DND-41 (cell line): ENCODE results near the gene VPS37C.

ENCODE experiments used
- ATAC-seq: fragments of 200-7000 bp; cut with Tn5 transposase; 3 replicates; pipeline ENCODE4 v1.9.1; 2021; ENCODE audit warnings: low read depth; ENCODE audit not compliant: insufficient read depth
- DNase-seq: peaks from one replicate; pipeline ENCODE4 v3.0.0-alpha.2; 2020
- H2AFZ ChIP-seq: 2 replicates; pipeline ENCODE4 v1.6.0; 2012; ENCODE audit warnings: low read depth, low read length
- H3K27ac ChIP-seq: 2 replicates; pipeline ENCODE4 v1.5.1; 2012; ENCODE audit warnings: low read length, inconsistent platforms
- H3K27me3 ChIP-seq: fragments of 200-600 bp; sonication (generic); 2 replicates; pipeline ENCODE4 v1.6.0; 2012; ENCODE audit warnings: low read length, mild to moderate bottlenecking, inconsistent platforms; ENCODE audit not compliant: insufficient read depth, poor library complexity
- H3K36me3 ChIP-seq: 2 replicates; pipeline ENCODE4 v1.5.1; 2012; ENCODE audit warnings: low read length, inconsistent platforms; ENCODE audit not compliant: insufficient read depth
- H3K4me1 ChIP-seq: 2 replicates; pipeline ENCODE4 v1.5.1; 2012; ENCODE audit warnings: mild to moderate bottlenecking, low read length; ENCODE audit not compliant: insufficient read depth
- H3K4me2 ChIP-seq: 2 replicates; pipeline ENCODE4 v1.6.0; 2012; ENCODE audit warnings: mild to moderate bottlenecking, moderate library complexity, low read length, inconsistent platforms; ENCODE audit not compliant: insufficient read depth
- H3K4me3 ChIP-seq, 2 experiments: fragments of 200-600 bp in 1 of 2; shearing (Covaris generic) in 1 of 2; 2 replicates each; pipeline ENCODE4 v1.5.1; 2012 to 2016; ENCODE audit warnings: inconsistent platforms in 2 of 2, low read length in 2 of 2, mild to moderate bottlenecking in 2 of 2, low read depth in 1 of 2, moderate library complexity in 1 of 2
- H3K79me2 ChIP-seq: 2 replicates; pipeline ENCODE4 v1.6.0; 2012; ENCODE audit warnings: low read length, inconsistent platforms; ENCODE audit not compliant: insufficient read depth
- H3K9ac ChIP-seq: 2 replicates; pipeline ENCODE4 v1.6.0; 2012; ENCODE audit warnings: low read depth, mild to moderate bottlenecking, inconsistent platforms, low read length, moderate library complexity
- H3K9me3 ChIP-seq: 2 replicates; pipeline ENCODE4 v1.5.1; 2012; ENCODE audit warnings: low read length, moderate library complexity, mild to moderate bottlenecking, inconsistent platforms; ENCODE audit not compliant: insufficient read depth, severe bottlenecking
- H4K20me1 ChIP-seq: 2 replicates; pipeline ENCODE4 v1.6.0; 2012; ENCODE audit warnings: low read length; ENCODE audit not compliant: insufficient read depth
- CTCF ChIP-seq: IDR thresholded peaks from 2 replicates; pipeline ENCODE4 v1.5.1; 2012; ENCODE audit warnings: borderline replicate concordance, low read length, moderate library complexity, mild to moderate bottlenecking; ENCODE audit not compliant: poor library complexity, severe bottlenecking; ENCODE audit errors: extremely low read depth
- EZH2 ChIP-seq: IDR thresholded peaks from 3 replicates; pipeline ENCODE4 v1.6.1; 2012; ENCODE audit warnings: borderline replicate concordance, low read depth, mild to moderate bottlenecking, moderate library complexity, low read length, inconsistent platforms; ENCODE audit not compliant: severe bottlenecking

VPS37C gene

GRCh38 chr11:61149624-61150615, 11.3 kb downstream of the VPS37C start:
- DNase-seq, result no peak
- Histone ChIP-seq H3K4me2 (no peak overlapping the region), H3K4me1 (no peaks in the 10 kb centered on the region), H3K27me3 (no peaks in the 10 kb centered on the region), H3K4me3 (no peak overlapping the region), H3K79me2 (no peaks in the 10 kb centered on the region), H2AFZ (no peak overlapping the region), H3K9ac (no peak overlapping the region), H3K9me3 (no peaks in the 10 kb centered on the region), H3K27ac (no peak overlapping the region), H4K20me1 (0 out of 2 replicates have a peak, but pooled peaks cover 3% of the 10 kb centered on the region), H3K36me3 (no peaks in the 10 kb centered on the region)
- TF ChIP-seq EZH2 (no peak), CTCF (no peak)
- no peak for ATAC-seq

GRCh38 chr11:61147791-61148620, 13.2 kb downstream of the VPS37C start:
- no peak overlapping the region for H3K9ac ChIP-seq
- H4K20me1 ChIP-seq, result 0 out of 2 replicates have a peak, but pooled peaks cover 3% of the 10 kb centered on the region
- no peak overlapping the region for H3K27ac ChIP-seq
- TF ChIP-seq CTCF, result no peak
- TF ChIP-seq EZH2, result no peak
- ATAC-seq (no peak), DNase-seq (no peak)
- no peaks in the 10 kb centered on the region for H3K9me3 ChIP-seq
- no peaks in the 10 kb centered on the region for H3K36me3 ChIP-seq
- H2AFZ ChIP-seq, result no peak overlapping the region
- H3K4me3 ChIP-seq, result no peak overlapping the region
- no peak overlapping the region for H3K4me2 ChIP-seq
- no peaks in the 10 kb centered on the region for H3K4me1 ChIP-seq
- H3K27me3 ChIP-seq, result no peaks in the 10 kb centered on the region
- H3K79me2 ChIP-seq, result no peaks in the 10 kb centered on the region

- DNase-seq (no peak), ATAC-seq (no peak)
- no peaks in the 10 kb centered on the region for H3K79me2 ChIP-seq
These were observed 14.0 kb downstream of the VPS37C start for GRCh38 chr11:61147271-61147670.

More at GRCh38 chr11:61147271-61147670, 14.0 kb downstream of the VPS37C start:
- no peak overlapping the region for H3K4me2 ChIP-seq
- no peaks in the 10 kb centered on the region for H3K4me1 ChIP-seq
- no peaks in the 10 kb centered on the region for H3K9me3 ChIP-seq
- no peak overlapping the region for H2AFZ ChIP-seq
- no peak overlapping the region for H3K9ac ChIP-seq
- H3K36me3 ChIP-seq, result no peaks in the 10 kb centered on the region
- no peak overlapping the region for H3K27ac ChIP-seq
- 0 out of 2 replicates have a peak, but pooled peaks cover 3% of the 10 kb centered on the region for H4K20me1 ChIP-seq
- TF ChIP-seq CTCF (no peak), EZH2 (no peak)
- no peak overlapping the region for H3K4me3 ChIP-seq
- H3K27me3 ChIP-seq, result no peaks in the 10 kb centered on the region
